ENCODE results near the gene MELTF.

- TF ChIP-seq FOSB (CRISPR knock-in tag; IDR thresholded peaks at IDR 0.05) (no peak), CTCF (IDR thresholded peaks at IDR 0.05) (no peak), POLR2A (IDR thresholded peaks at IDR 0.05; ENCODE audit: low read length) (no peak), MAZ (IDR thresholded peaks at IDR 0.05; ENCODE audit: borderline replicate concordance, low read depth, low read length) (no peak), EP300 (IDR thresholded peaks at IDR 0.05) (no peak), HMGXB4 (CRISPR knock-in tag; IDR thresholded peaks at IDR 0.05; ENCODE audit: borderline replicate concordance) (no peak), BHLHE40 (IDR thresholded peaks at IDR 0.05; ENCODE audit: low read depth, low read length) (no peak), MAX (IDR thresholded peaks at IDR 0.05) (no peak), PHF8 (IDR thresholded peaks at IDR 0.05; ENCODE audit: borderline replicate concordance, low read depth) (no peak), RNF2 (IDR thresholded peaks at IDR 0.05; ENCODE audit: borderline replicate concordance, low read depth) (no peak), CBX2 (IDR thresholded peaks at IDR 0.05; ENCODE audit: borderline replicate concordance, low read depth) (no peak), MYC (IDR thresholded peaks at IDR 0.05; ENCODE audit: borderline replicate concordance, low read length) (no peak), KDM5A (IDR thresholded peaks at IDR 0.05) (no peak)
Observed at GRCh38 chr3:197026481-197026866, 3.1 kb downstream of the MELTF start.

Measured in A549 (cell line).